Adrenal gland (tissue), 12 donors: ENCODE results near the gene CLEC16A. TPM values are rescaled to one million over a fixed set of nuclear protein-coding genes. Genes with fewer than 3 reads are reported as not detected.

ENCODE experiments used
- DNase-seq, 7 donors: peaks; one replicate each; pipeline ENCODE4 v3.0.0-alpha.2; 2019 to 2020
- H3K27ac ChIP-seq, 5 donors: fragments of 200-600 bp; sonication (generic) in 4 of 5; 1 replicate in 3 of 5; 2 replicates in 2 of 5; pipeline versions ENCODE4 v1.5.1 to v1.8.0; 2016 to 2020; ENCODE audit warnings: mild to moderate bottlenecking in 1 of 5
- H3K27me3 ChIP-seq: fragments of 200-600 bp; 2 replicates; pipeline ENCODE4 v1.8.0; 2021
- H3K36me3 ChIP-seq, 2 donors: fragments of 200-600 bp; replicated peaks in 1 of 2; 1 replicate in 1 of 2; 2 replicates in 1 of 2; pipeline versions ENCODE4 v1.5.1 to v1.8.0; 2018 to 2022
- H3K4me1 ChIP-seq, 2 donors: fragments of 200-600 bp; replicated peaks in 1 of 2; 1 replicate in 1 of 2; 2 replicates in 1 of 2; pipeline versions ENCODE4 v1.5.1 to v1.8.0; 2018 to 2021
- H3K4me3 ChIP-seq, 4 donors: fragments of 200-600 bp; sonication (generic) in 3 of 4; one replicate each; pipeline ENCODE4 v1.5.1; 2016 to 2018
- H3K9me3 ChIP-seq, 3 donors: fragments of 200-600 bp; sonication (generic) in 1 of 3; replicated peaks in 1 of 3; 1 replicate in 2 of 3; 2 replicates in 1 of 3; pipeline versions ENCODE4 v1.5.1 to v1.8.0; 2016 to 2021
- CTCF ChIP-seq, 6 experiments: fragments of 450-650 bp in 4 of 6; fragments of 200-600 bp in 2 of 6; sonication (generic) in 1 of 6; IDR thresholded peaks; 1 replicate in 5 of 6; 2 replicates in 1 of 6; pipeline versions ENCODE4 v1.5.1 to v1.8.0; 2016 to 2021; ENCODE audit warnings: antibody characterized with exemption in 6 of 6, mild to moderate bottlenecking in 2 of 6, moderate library complexity in 1 of 6
- POLR2A ChIP-seq, 2 donors: fragments of 450-650 bp; IDR thresholded peaks; one replicate each; pipeline ENCODE4 v1.6.1; 2017; ENCODE audit warnings: antibody characterized with exemption in 2 of 2, mild to moderate bottlenecking in 2 of 2, moderate library complexity in 1 of 2
- WGBS, 4 donors: extraction: QIAGEN DNeasy Blood & Tissue Kit in 2 of 4; methylation state at CpG; one replicate each; pipeline versions ENCODE4 v1.1.5 to v1.1.7; 2013 to 2017; 5-methylcytosine and 5-hydroxymethylcytosine counted together
- intact Hi-C, 2 donors: fragments of 100-400 bp; cut with DNase I; formaldehyde crosslinking; loops; one replicate each; pipeline versions ENCODE4 v1.14.1 to v1.15.0; 2022 to 2023
- polyA plus RNA-seq, 3 donors: library from polyadenylated mRNA; stranded (reverse); fragments of 200-250 nt in 2 of 3; fragments of 350-450 nt in 1 of 3; fragmentation: Illumina TruSeq in 1 of 3; extraction: RNeasy Lipid Tissue Mini Kit (QIAGEN cat#74804) in 1 of 3; gene quantifications; one replicate each; pipeline ENCODE4 v1.2.3, GENCODE V29; 2013 to 2014
- total RNA-seq, 9 donors: library from RNA; depleted of rRNA in 4 of 9; stranded (reverse); fragments of >200 nt in 4 of 9; fragments of 120-200 nt in 1 of 9; fragmentation: NEBNext Ultra II Directional in 1 of 9; extraction: Animal tissue kit (Norgen Biotek cat#: 25700) in 1 of 9; gene quantifications; one replicate each; pipeline versions ENCODE4 v1.1.0 to v1.2.4, GENCODE V29; 2013 to 2023
- donor health status: healthy with polysubstance abuse.
- donor health status: Bipolar disorder and iron deficiency.
- donor health status: DM: yes; HTN: yes; CAD: no.
- donor health status: DM: no; HTN: no; CAD: no.
- donor health status: DM: no; HTN: no; CAD: no.
- donor health status: DM: yes; HTN: yes; CAD: no.

Gene CLEC16A
- total and polyA plus RNA-seq, 12 donors: 14.0 to 37.2 (median 27.6) TPM

DNA sequence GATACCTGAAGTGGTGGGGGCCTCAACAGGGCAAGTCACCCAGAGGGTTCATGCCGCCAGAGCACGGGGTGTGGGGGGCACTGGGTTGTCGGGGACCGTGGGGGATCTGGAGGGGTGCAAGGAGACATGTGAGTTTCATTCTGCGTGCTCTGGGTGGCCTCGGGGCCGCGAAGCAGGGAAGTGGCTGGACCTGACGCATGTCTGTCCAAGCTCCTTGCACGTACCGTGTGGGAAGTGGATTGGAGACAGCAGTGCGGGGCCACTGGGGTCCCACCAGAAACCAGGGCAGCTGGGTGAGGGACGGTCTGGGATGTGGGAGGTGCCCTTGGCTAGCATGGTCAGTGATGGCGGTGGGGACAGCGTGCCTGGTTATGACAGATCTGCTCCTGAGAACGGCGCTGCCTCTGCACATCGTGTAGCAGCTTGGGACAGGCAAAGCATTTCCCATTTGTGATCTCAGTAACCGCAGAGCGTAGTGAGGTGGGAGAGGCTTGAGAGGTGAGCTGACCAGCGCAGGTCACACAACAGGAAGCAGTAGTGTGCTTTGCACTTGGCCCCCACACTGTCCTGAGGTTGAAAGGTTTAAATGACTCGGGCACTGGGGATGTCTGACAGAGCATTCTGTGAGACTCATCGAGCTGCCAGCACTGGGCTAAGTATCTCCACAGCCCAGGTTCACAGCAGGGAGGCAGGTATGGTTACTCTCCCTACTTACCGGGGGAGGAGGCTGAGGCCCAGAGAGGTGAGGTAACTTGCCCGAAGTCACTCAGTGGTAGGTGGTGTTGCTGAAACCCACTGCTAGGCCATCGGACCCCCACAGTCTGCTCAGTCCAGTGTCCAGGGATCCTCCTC is 197.3 kb downstream of the CLEC16A start:
- Histone ChIP-seq H3K36me3 (no peaks in the 10 kb centered on the region), H3K27ac (no peak overlapping the region), H3K27me3 (no peaks in the 10 kb centered on the region), H3K9me3 (no peaks in the 10 kb centered on the region), H3K4me3 (no peak overlapping the region), H3K4me1 (peaks cover 0 to 12% of the 10 kb centered on the region in 2 donors)
- 93 to 98% (median 96%) methylated on average over 16 to 26 of the region's 26 CpGs for WGBS, 4 donors
- TF ChIP-seq POLR2A (IDR thresholded peaks at IDR 0.05) (no peak), CTCF (IDR thresholded peaks at IDR 0.05) (no peak)
- intact Hi-C loops: no loop called here
- no peak for DNase-seq

DNA sequence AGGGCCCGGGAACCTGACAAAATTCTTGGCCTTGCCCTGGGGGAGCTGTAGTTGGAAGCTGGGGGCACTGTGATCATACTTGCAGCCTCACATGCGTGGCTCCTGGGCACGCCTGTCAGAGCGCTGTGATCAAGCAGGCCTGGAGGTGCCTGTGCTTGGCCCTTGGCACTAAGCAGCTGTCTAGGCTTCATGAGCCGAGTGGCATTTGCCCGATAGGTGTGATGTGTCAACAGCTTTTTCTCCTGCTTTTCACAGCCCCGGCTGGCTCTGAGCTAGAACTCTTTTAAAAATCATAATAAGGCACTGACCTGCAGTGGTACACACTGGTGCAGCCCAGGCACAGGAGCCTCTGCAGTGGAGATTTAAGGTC is 197.9 kb downstream of the CLEC16A start:
- Histone ChIP-seq H3K9me3 (no peaks in the 10 kb centered on the region), H3K27ac (no peak overlapping the region), H3K27me3 (no peaks in the 10 kb centered on the region), H3K4me3 (no peak overlapping the region), H3K4me1 (peaks cover 0 to 10% of the 10 kb centered on the region in 2 donors), H3K36me3 (no peaks in the 10 kb centered on the region)
- no peak for TF ChIP-seq POLR2A (IDR thresholded peaks at IDR 0.05)
- no peak for TF ChIP-seq CTCF (IDR thresholded peaks at IDR 0.05)
- DNase-seq: no peak
- WGBS, 4 donors: 87 to 100% (median 94%) methylated on average over 2 to 7 of the region's 7 CpGs
- intact Hi-C loops: no loop called here

DNA sequence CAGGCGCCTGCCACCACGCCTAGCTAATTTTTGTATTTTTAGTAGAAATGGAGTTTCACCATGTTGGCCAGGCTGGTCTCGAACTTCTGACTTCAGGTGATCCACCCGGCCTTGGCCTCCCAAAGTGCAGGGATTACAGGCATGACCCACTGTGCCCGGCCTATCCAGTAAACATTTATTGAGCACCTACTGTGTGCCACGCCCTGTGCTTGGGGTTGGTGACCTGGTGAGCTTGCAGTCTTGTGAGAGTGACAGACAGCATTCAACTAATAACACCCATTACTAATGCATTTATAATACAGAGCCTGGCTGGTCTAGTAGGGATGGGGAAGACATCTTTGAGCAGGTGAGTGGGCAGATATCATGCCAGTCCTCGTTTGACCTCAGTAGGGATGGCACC is 198.6 kb downstream of the CLEC16A start:
- Histone ChIP-seq H3K27me3 (no peaks in the 10 kb centered on the region), H3K4me1 (peaks cover 0 to 10% of the 10 kb centered on the region in 2 donors), H3K36me3 (no peaks in the 10 kb centered on the region), H3K4me3 (no peak overlapping the region), H3K27ac (no peak overlapping the region), H3K9me3 (no peaks in the 10 kb centered on the region)
- WGBS, 4 donors: 91 to 96% (median 94%) methylated on average over 7 of the region's 7 CpGs
- no peak for DNase-seq
- no peak for TF ChIP-seq CTCF (IDR thresholded peaks at IDR 0.05)
- no peak for TF ChIP-seq POLR2A (IDR thresholded peaks at IDR 0.05)
- intact Hi-C loops: no loop called here

DNA sequence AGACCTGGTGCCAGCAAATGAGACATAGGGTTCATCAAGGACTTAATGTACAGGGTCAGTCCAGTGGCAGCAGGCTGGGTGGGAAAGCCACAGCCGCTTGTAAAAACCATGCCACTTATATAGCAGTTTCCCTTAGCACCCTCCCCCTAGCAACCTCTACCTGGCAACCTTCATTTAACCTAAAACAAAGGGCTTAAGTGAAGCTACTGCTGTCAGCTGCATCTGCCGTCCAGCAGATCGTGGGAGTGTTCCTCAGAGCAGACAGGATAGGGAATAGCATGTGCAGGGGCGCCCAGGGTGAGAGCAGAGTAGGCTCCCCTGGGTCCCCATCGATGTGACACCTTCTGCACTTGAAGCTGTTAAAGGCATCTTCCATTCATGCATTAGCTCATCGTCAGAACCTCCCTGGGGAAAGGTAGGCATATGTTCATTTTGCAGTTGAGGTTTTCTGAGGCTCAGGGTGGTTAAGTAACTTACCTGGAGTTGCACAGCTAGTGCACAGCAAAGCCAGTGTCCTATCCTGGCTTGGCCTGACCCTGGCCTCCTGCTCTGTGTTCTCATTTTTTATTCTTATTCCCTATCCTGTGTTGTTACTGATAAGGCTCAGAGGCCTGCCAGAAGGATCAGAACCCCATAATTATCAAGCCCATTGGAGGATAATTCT is 199.1 kb downstream of the CLEC16A start:
- H3K9me3 ChIP-seq: no peaks in the 10 kb centered on the region
- H3K4me3 ChIP-seq: no peak overlapping the region
- WGBS, 4 donors: 93 to 98% (median 95%) methylated on average over 4 to 6 of the region's 6 CpGs
- no peaks in the 10 kb centered on the region for H3K27me3 ChIP-seq
- H3K4me1 ChIP-seq: peaks cover 0 to 10% of the 10 kb centered on the region in 2 donors
- TF ChIP-seq POLR2A (IDR thresholded peaks at IDR 0.05) (no peak), CTCF (IDR thresholded peaks at IDR 0.05) (no peak)
- H3K36me3 ChIP-seq: no peaks in the 10 kb centered on the region
- DNase-seq: no peak
- intact Hi-C loops: no loop called here
- no peak overlapping the region for H3K27ac ChIP-seq
